GM04504 (cell line): ENCODE measurements around the gene KIAA1549.
A peak's percentile ranks its signal among the peaks of the same experiment; 100 is the strongest.

ENCODE experiments used
- DNase-seq: peaks from one replicate; pipeline ENCODE4 v3.0.0-alpha.2; 2012; ENCODE audit warnings: low read depth

Gene KIAA1549

GRCh38 chr7:138881579-138882188 lies 99.5 kb downstream of the KIAA1549 start:
- no peak for DNase-seq

GRCh38 chr7:138880881-138881578 lies 100.2 kb downstream of the KIAA1549 start:
- DNase-seq = no peak

- no peak for DNase-seq
Measured at GRCh38 chr7:138879356-138879755, 101.8 kb downstream of the KIAA1549 start.

GRCh38 chr7:138878856-138879255 lies 102.3 kb downstream of the KIAA1549 start:
- DNase-seq = no peak

GRCh38 chr7:138878051-138878450 lies 103.1 kb downstream of the KIAA1549 start:
- no peak for DNase-seq

GRCh38 chr7:138876326-138876725 lies 104.9 kb downstream of the KIAA1549 start:
- no peak for DNase-seq

- DNase-seq = peak; percentile 60
Measured at GRCh38 chr7:138875794-138876193, 105.4 kb downstream of the KIAA1549 start.

GRCh38 chr7:138873220-138873892 lies 107.8 kb downstream of the KIAA1549 start:
- no peak for DNase-seq

GRCh38 chr7:138872576-138872975 lies 108.6 kb downstream of the KIAA1549 start:
- DNase-seq = no peak

GRCh38 chr7:138871814-138872090 lies 109.4 kb downstream of the KIAA1549 start:
- no peak for DNase-seq

GRCh38 chr7:138871065-138871813 lies 110.0 kb downstream of the KIAA1549 start:
- DNase-seq = no peak

GRCh38 chr7:138869353-138869752 lies 111.8 kb downstream of the KIAA1549 start:
- no peak for DNase-seq

- no peak for DNase-seq
Measured at GRCh38 chr7:138868711-138869110, 112.5 kb downstream of the KIAA1549 start.

- DNase-seq = no peak
Measured at GRCh38 chr7:138867744-138868143, 113.4 kb downstream of the KIAA1549 start.

- DNase-seq = no peak
Measured at GRCh38 chr7:138866353-138866752, 114.8 kb downstream of the KIAA1549 start.

GRCh38 chr7:138865843-138866242 lies 115.3 kb downstream of the KIAA1549 start:
- DNase-seq = no peak

GRCh38 chr7:138864667-138865066 lies 116.5 kb downstream of the KIAA1549 start:
- peak; percentile 66 for DNase-seq

- no peak for DNase-seq
Measured at GRCh38 chr7:138863931-138864330, 117.3 kb downstream of the KIAA1549 start.

GRCh38 chr7:138861051-138861450 lies 120.1 kb downstream of the KIAA1549 start:
- DNase-seq = no peak

GRCh38 chr7:138857728-138858127 lies 123.5 kb downstream of the KIAA1549 start:
- no peak for DNase-seq

- no peak for DNase-seq
Measured at GRCh38 chr7:138854115-138854645, 127.0 kb downstream of the KIAA1549 start.

- DNase-seq = no peak
Measured at GRCh38 chr7:138853448-138853847, 127.7 kb downstream of the KIAA1549 start.

GRCh38 chr7:138852469-138852868 lies 128.7 kb downstream of the KIAA1549 start:
- DNase-seq = no peak
